Measurements from ENCODE around the gene ARHGAP26.

- TF ChIP-seq CTCF (optimal IDR thresholded peaks at IDR 0.05 in 1 of 3, IDR thresholded peaks at IDR 0.05 in 1 of 3, conservative IDR thresholded peaks at IDR 0.05 in 1 of 3; ENCODE audit: extremely low read depth in 1 of 3, insufficient read depth in 2 of 3, low read length in 3 of 3): no peak
- no peak for TF ChIP-seq EZH2 (IDR thresholded peaks at IDR 0.05; ENCODE audit: low read length)
Measured at GRCh38 chr5:142900927-142901326, 130.8 kb downstream of the ARHGAP26 start.

Data from keratinocyte (primary cell).